ENCODE data around the gene OTUB1. TPM values are rescaled to one million over a fixed set of nuclear protein-coding genes. Genes with fewer than 3 reads are reported as not detected.

Gene OTUB1
- total and polyA plus RNA-seq, 2 experiments from 2014 or later: 119 to 269 TPM

DNA sequence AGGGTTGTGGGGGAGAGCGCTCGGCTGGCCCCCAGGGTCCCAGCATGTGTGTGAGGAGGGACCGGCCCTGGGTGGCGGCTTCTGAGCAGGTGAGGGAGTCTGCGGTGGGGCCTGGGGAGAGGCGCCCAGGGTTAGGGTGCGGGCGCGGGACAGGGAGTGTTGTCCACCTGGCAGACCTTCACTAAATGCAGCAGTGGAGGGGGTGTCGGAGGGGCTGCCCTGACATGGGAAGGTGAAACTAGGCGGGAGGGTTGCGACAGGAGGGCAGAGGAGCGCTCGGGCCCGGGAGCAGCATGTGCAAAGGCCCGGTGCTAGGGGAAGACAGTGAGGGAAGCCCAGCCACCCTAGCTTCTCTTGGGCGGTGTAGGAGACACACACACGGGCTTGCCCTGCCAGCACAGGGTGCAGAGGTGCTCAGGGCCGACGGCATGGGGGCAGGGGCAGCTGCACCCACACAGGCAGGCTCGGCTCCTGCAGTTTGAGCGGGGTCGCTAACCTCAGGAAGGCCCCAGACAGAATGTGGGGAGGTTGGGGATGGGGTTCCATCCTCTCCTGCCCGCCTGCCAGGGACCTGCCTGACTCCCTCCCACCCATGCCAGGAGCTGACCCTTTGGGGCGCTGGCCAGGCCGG, 22.2 kb downstream of the OTUB1 start:
- no peak for DNase-seq (ENCODE audit: low read depth in 1 of 2, low spot score in 1 of 2)
- Histone ChIP-seq H3K4me3 (no peak overlapping the region), H3K36me3 (no peaks in the 10 kb centered on the region), H3K27ac (peak overlapping the region; percentile 63), H3K4me1 (ENCODE audit: low read depth) (peaks cover 4% of the 10 kb centered on the region), H3K27me3 (peaks cover 17% of the 10 kb centered on the region), H3K9me3 (ENCODE audit: low read depth) (no peaks in the 10 kb centered on the region)
- TF ChIP-seq, protein P1, sequence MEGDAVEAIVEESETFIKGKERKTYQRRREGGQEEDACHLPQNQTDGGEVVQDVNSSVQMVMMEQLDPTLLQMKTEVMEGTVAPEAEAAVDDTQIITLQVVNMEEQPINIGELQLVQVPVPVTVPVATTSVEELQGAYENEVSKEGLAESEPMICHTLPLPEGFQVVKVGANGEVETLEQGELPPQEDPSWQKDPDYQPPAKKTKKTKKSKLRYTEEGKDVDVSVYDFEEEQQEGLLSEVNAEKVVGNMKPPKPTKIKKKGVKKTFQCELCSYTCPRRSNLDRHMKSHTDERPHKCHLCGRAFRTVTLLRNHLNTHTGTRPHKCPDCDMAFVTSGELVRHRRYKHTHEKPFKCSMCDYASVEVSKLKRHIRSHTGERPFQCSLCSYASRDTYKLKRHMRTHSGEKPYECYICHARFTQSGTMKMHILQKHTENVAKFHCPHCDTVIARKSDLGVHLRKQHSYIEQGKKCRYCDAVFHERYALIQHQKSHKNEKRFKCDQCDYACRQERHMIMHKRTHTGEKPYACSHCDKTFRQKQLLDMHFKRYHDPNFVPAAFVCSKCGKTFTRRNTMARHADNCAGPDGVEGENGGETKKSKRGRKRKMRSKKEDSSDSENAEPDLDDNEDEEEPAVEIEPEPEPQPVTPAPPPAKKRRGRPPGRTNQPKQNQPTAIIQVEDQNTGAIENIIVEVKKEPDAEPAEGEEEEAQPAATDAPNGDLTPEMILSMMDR (IDR thresholded peaks at IDR 0.05; ENCODE audit: low read depth, low read length): no peak

DNA sequence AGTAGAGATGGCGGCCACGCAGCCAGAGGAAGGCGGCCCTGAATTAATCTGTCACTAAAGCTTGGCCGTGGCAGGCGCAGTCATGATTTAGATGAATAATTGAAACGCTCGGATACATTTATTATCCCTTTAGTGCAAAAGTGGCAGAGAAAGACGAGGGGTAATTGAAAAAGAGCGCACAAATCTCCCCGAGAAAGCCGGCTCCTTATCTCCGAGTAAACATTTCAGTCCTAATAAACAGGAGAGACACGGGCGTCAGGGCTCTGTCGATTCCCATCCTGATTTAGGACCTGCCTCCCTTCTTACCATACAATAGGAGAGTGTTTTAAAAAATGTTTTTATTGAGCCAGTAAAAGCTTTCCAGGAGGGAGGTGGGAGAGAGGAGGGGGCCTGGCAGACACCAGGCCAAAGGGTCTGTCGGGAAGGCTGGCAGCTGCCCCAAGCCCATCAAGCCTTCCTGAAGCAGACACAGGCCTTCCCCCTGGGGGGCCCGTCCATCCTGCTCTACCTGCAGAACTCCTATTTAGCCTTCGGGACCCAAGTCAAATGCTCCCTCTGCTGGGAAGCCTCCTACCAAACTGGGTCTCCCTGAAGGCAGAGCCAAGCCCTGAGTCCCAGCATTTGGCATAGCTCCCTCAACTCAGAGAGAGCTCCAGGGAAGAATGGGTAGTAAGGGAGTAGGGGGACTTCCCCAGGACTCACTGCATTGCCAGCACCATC, 22.8 kb downstream of the OTUB1 start:
- TF ChIP-seq, protein P1 (IDR thresholded peaks at IDR 0.05; ENCODE audit: low read depth, low read length): no peak
- Histone ChIP-seq H3K36me3 (no peaks in the 10 kb centered on the region), H3K9me3 (ENCODE audit: low read depth) (no peaks in the 10 kb centered on the region), H3K4me1 (ENCODE audit: low read depth) (peaks cover 4% of the 10 kb centered on the region), H3K27ac (no peak overlapping the region), H3K27me3 (peaks cover 17% of the 10 kb centered on the region), H3K4me3 (no peak overlapping the region)
- no peak for DNase-seq (ENCODE audit: low read depth in 1 of 2, low spot score in 1 of 2)

DNA sequence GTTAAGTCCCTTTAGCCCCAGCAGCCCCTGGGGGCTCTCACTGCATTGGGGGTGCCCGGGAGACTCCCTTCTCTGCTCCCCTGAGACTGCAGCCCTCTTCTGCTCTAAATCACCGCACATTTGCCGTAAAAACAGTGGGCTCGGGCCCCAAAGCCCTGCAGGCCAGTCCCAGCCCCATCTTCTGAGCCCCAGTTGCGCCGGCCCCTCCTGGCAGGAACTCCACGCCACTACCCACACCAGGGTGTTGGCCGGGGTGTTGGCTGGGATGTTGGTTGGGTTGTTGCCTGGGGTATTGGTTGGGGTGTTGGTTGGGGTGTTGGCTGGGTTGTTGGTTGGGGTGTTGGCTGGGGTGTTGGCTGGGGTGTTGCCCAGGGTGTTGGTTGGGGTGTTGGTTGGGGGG, 23.5 kb downstream of the OTUB1 start:
- Histone ChIP-seq H3K9me3 (ENCODE audit: low read depth) (no peaks in the 10 kb centered on the region), H3K27ac (no peak overlapping the region), H3K4me1 (ENCODE audit: low read depth) (peaks cover 4% of the 10 kb centered on the region), H3K36me3 (no peaks in the 10 kb centered on the region), H3K27me3 (peaks cover 17% of the 10 kb centered on the region), H3K4me3 (no peak overlapping the region)
- DNase-seq (ENCODE audit: low read depth in 1 of 2, low spot score in 1 of 2): no peak
- TF ChIP-seq, protein P1 (IDR thresholded peaks at IDR 0.05; ENCODE audit: low read depth, low read length): no peak

DNA sequence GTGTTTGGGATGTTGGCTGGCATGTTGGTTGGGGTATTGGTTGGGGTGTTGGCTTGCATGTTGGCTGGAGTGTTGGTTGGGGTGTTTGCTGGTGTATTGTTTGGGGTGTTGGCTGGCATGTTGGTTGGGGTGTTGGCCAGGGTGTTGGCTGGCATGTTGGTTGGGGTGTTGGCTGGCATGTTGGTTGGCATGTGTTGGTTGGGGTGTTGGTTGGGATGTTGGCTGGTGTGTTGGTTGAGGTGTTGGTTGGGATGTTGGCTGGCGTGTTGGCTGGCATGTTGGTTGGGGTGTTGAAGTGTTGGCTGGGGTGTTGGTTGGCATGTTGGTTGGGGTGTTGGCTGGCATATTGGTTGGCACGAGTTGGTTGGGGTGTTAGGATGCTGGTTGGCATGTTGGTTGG, 24.5 kb downstream of the OTUB1 start:
- Histone ChIP-seq H3K27me3 (peaks cover 10% of the 10 kb centered on the region), H3K4me3 (no peak overlapping the region)

DNA sequence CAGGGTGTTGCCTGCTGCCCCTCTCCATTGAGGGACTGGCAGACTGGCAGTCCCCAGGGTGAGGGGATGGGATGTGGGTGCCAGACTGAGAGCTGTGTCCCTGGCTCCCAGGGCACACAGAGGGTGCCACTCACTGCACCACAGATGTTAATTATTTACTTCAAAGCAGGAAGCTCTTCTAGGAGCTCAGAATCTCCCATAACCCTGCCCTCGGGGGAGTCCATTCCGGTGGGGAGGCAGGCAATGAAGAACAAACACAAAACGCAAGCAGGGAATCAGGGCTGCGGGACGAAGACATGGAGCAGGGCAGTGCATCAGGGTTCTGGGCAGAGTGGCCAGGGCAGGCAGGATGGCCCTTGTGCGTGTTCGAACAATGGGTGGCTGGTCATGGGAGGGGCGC, 25.1 kb downstream of the OTUB1 start:
- TF ChIP-seq, protein P1 (IDR thresholded peaks at IDR 0.05; ENCODE audit: low read depth, low read length): no peak
- no peak overlapping the region for H3K27ac ChIP-seq
- peaks cover 4% of the 10 kb centered on the region for H3K4me1 ChIP-seq (ENCODE audit: low read depth)
- H3K36me3 ChIP-seq: no peaks in the 10 kb centered on the region
- H3K4me3 ChIP-seq: no peak overlapping the region
- no peak for DNase-seq (ENCODE audit: low read depth in 1 of 2, low spot score in 1 of 2)
- H3K9me3 ChIP-seq (ENCODE audit: low read depth): no peaks in the 10 kb centered on the region
- peaks cover 5% of the 10 kb centered on the region for H3K27me3 ChIP-seq

More for the DNA sequence above, 24.5 kb downstream of the OTUB1 start:
- Histone ChIP-seq H3K4me1 (ENCODE audit: low read depth) (peaks cover 4% of the 10 kb centered on the region), H3K27ac (no peak overlapping the region), H3K36me3 (no peaks in the 10 kb centered on the region), H3K9me3 (ENCODE audit: low read depth) (no peaks in the 10 kb centered on the region)
- TF ChIP-seq, protein P1 (IDR thresholded peaks at IDR 0.05; ENCODE audit: low read depth, low read length): no peak
- no peak for DNase-seq (ENCODE audit: low read depth in 1 of 2, low spot score in 1 of 2)
